Measurements from ENCODE around the gene LARGE1.

GRCh38 chr22:33299245-33299956 is 620.9 kb downstream of the LARGE1 start:
- TF ChIP-seq CTCF (IDR thresholded peaks at IDR 0.05; ENCODE audit: insufficient read depth, low read length, poor library complexity, severe bottlenecking): peak; percentile 12
- no peak for TF ChIP-seq EZH2phosphoT487 (conservative IDR thresholded peaks at IDR 0.05; ENCODE audit: low read length)

Data from SU-DHL-6 (cell line).